GM12878 (cell line): ENCODE results near the gene SERPINF2. TPM values are rescaled to one million over a fixed set of nuclear protein-coding genes. Genes with fewer than 3 reads are reported as not detected.

Experiments used
- CBFB ChIP-seq: IDR thresholded peaks from 2 replicates; pipeline ENCODE4 v1.6.1; 2016; ENCODE audit warnings: antibody characterized with exemption, low read depth
- CEBPB ChIP-seq, 2 experiments: fragments of 150-350 bp in 1 of 2; IDR thresholded peaks; 2 replicates each; pipeline ENCODE4 v1.6.1; 2012 to 2014; ENCODE audit warnings: low read depth in 2 of 2, low read length in 2 of 2, borderline replicate concordance in 1 of 2, inconsistent platforms in 1 of 2
- GABPA ChIP-seq: IDR thresholded peaks from 2 replicates; pipeline ENCODE4 v1.6.1; 2014; ENCODE audit warnings: antibody characterized with exemption, low read depth, mild to moderate bottlenecking, inconsistent platforms
- GATAD2B ChIP-seq: fragments of 450-650 bp; conservative IDR thresholded peaks from 2 replicates; pipeline ENCODE4 v1.6.1; 2017; ENCODE audit warnings: low read depth, mild to moderate bottlenecking, moderate library complexity
- LARP7 ChIP-seq: fragments of 450-650 bp; IDR thresholded peaks from 2 replicates; pipeline ENCODE4 v1.6.1; 2017; ENCODE audit warnings: mild to moderate bottlenecking
- MYC ChIP-seq: IDR thresholded peaks from 2 replicates; pipeline ENCODE4 v1.6.1; 2011; ENCODE audit warnings: mild to moderate bottlenecking, low read length, moderate library complexity, inconsistent platforms; ENCODE audit not compliant: insufficient read depth, insufficient replicate concordance, insufficient read length, severe bottlenecking
- NFYA ChIP-seq: IDR thresholded peaks from 2 replicates; pipeline ENCODE4 v1.6.1; 2011; ENCODE audit warnings: low read depth, mild to moderate bottlenecking, low read length, improper control_type of control experiment, borderline replicate concordance
- RAD21 ChIP-seq: IDR thresholded peaks from 2 replicates; pipeline ENCODE4 v1.6.1; 2011; ENCODE audit warnings: mild to moderate bottlenecking, low read depth, low read length, moderate library complexity; ENCODE audit not compliant: insufficient read depth
- SIN3A ChIP-seq: IDR thresholded peaks from 2 replicates; pipeline ENCODE4 v1.6.1; 2012; ENCODE audit warnings: low read depth, low read length, improper control_type of control experiment
- polyA plus RNA-seq, 11 experiments: library from polyadenylated mRNA; depleted of rRNA in 4 of 11; unstranded in 6 of 11; stranded (reverse) in 5 of 11; fragments of >200 nt; fragmentation: Nextera tagmentation in 4 of 11; fragmentation: Illumina TruSeq in 1 of 11; extraction: Ambion mirVana in 4 of 11; extraction: Trizol in 1 of 11; gene quantifications; 1 replicate in 1 of 11; 2 replicates in 10 of 11; pipeline versions ENCODE4 v1.2.1 to v1.2.3, GENCODE V29; 2011 to 2016; ENCODE audit warnings: inconsistent platforms in 2 of 11, missing spikeins in 2 of 11, low read depth in 1 of 11
- total RNA-seq, 4 experiments: library from RNA; depleted of rRNA in 3 of 4; stranded (reverse); fragments of >200 nt in 3 of 4; fragmentation: Illumina TruSeq in 1 of 4; extraction: Trizol in 1 of 4; gene quantifications; 2 replicates each; pipeline versions ENCODE4 v1.2.1 to v1.2.3, GENCODE V29; 2013 to 2021
- TF ChIP-seq, protein P1 (sequence below): fragments of 450-650 bp; IDR thresholded peaks from 2 replicates; pipeline ENCODE4 v1.6.1; 2017; ENCODE audit warnings: mild to moderate bottlenecking, moderate library complexity
- TF ChIP-seq, protein P2 (sequence below): fragments of 450-650 bp; formaldehyde crosslinking; IDR thresholded peaks from 2 replicates; pipeline ENCODE4 v1.4.0; 2020; ENCODE audit warnings: mild to moderate bottlenecking, moderate library complexity
- TF ChIP-seq, protein P3 (sequence below): fragments of 450-650 bp; formaldehyde crosslinking; IDR thresholded peaks from 2 replicates; pipeline ENCODE4 v1.5.0; 2022; ENCODE audit warnings: mild to moderate bottlenecking, missing genetic modification characterization

SERPINF2 gene
- total and polyA plus RNA-seq, 10 of the 15 experiments (the other 5 are each of a cell fraction or from before 2014, with no cell fraction given): 0.04 to 0.21 (median 0.12) TPM; not detected in 6

DNA sequence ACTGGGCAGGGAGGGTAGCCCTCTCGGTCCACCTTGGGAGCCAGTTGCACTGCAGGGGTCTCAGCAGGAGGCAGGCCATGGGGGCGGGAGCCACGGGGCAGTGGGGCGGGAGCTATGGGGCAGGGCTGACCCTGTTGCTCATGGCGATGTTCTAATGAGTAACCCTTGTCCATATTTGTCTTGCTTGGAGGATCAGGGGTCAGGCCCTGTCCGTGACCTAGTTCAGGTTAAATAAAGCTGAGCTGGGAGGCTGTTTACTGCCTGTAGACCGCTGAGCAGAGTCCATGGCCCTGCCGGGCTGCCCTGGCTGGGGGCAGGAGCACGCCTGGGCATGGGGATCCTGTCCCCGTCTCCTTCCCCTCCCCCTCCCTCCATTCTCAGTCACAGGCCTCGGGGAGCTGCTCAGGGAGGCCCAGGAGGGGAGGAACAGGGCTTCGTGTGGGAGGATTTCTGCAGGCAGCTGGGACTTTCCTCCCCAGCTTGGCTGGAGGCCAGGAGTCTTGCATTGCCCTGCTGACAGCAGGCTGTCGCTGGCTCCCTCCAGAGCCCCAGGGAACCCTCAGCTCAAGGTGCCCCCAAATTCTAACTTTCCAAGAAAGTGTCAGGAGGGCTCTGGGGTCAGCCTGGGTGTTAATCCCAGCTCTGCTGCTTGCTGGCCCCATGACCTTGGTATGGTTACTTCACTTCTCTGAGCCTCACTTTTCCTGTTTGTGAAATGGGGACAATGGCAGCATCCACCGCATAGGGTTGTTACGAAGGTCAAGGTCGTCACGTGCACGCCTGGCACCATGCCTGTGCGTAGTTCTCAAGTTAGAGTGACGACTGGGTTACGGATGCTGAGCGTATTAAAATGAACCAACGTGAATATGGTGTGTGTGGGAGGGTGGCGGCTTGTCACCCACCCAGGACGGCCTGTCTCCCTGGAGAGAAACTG, 6.1 kb upstream of the SERPINF2 start (continued):
- TF ChIP-seq, protein P1, sequence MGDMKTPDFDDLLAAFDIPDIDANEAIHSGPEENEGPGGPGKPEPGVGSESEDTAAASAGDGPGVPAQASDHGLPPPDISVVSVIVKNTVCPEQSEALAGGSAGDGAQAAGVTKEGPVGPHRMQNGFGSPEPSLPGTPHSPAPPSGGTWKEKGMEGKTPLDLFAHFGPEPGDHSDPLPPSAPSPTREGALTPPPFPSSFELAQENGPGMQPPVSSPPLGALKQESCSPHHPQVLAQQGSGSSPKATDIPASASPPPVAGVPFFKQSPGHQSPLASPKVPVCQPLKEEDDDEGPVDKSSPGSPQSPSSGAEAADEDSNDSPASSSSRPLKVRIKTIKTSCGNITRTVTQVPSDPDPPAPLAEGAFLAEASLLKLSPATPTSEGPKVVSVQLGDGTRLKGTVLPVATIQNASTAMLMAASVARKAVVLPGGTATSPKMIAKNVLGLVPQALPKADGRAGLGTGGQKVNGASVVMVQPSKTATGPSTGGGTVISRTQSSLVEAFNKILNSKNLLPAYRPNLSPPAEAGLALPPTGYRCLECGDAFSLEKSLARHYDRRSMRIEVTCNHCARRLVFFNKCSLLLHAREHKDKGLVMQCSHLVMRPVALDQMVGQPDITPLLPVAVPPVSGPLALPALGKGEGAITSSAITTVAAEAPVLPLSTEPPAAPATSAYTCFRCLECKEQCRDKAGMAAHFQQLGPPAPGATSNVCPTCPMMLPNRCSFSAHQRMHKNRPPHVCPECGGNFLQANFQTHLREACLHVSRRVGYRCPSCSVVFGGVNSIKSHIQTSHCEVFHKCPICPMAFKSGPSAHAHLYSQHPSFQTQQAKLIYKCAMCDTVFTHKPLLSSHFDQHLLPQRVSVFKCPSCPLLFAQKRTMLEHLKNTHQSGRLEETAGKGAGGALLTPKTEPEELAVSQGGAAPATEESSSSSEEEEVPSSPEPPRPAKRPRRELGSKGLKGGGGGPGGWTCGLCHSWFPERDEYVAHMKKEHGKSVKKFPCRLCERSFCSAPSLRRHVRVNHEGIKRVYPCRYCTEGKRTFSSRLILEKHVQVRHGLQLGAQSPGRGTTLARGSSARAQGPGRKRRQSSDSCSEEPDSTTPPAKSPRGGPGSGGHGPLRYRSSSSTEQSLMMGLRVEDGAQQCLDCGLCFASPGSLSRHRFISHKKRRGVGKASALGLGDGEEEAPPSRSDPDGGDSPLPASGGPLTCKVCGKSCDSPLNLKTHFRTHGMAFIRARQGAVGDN: peak; percentile 81
- TF ChIP-seq CBFB (no peak), LARP7 (0 out of 2 replicates have a peak, but pooled peaks have one; percentile 50), SIN3A (no peak), GATAD2B (peak; percentile 67), NFYA (no peak), MYC (no peak), CEBPB (IDR thresholded peaks at IDR 0.05; ENCODE audit: borderline replicate concordance in 1 of 2, low read depth in 2 of 2, low read length in 2 of 2) (no peak), GABPA (no peak), RAD21 (0 out of 2 replicates have a peak, but pooled peaks have one; percentile 11)
- TF ChIP-seq, protein P2, sequence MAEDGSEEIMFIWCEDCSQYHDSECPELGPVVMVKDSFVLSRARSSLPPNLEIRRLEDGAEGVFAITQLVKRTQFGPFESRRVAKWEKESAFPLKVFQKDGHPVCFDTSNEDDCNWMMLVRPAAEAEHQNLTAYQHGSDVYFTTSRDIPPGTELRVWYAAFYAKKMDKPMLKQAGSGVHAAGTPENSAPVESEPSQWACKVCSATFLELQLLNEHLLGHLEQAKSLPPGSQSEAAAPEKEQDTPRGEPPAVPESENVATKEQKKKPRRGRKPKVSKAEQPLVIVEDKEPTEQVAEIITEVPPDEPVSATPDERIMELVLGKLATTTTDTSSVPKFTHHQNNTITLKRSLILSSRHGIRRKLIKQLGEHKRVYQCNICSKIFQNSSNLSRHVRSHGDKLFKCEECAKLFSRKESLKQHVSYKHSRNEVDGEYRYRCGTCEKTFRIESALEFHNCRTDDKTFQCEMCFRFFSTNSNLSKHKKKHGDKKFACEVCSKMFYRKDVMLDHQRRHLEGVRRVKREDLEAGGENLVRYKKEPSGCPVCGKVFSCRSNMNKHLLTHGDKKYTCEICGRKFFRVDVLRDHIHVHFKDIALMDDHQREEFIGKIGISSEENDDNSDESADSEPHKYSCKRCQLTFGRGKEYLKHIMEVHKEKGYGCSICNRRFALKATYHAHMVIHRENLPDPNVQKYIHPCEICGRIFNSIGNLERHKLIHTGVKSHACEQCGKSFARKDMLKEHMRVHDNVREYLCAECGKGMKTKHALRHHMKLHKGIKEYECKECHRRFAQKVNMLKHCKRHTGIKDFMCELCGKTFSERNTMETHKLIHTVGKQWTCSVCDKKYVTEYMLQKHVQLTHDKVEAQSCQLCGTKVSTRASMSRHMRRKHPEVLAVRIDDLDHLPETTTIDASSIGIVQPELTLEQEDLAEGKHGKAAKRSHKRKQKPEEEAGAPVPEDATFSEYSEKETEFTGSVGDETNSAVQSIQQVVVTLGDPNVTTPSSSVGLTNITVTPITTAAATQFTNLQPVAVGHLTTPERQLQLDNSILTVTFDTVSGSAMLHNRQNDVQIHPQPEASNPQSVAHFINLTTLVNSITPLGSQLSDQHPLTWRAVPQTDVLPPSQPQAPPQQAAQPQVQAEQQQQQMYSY (CRISPR knock-in tag): no peak
- TF ChIP-seq, protein P3, sequence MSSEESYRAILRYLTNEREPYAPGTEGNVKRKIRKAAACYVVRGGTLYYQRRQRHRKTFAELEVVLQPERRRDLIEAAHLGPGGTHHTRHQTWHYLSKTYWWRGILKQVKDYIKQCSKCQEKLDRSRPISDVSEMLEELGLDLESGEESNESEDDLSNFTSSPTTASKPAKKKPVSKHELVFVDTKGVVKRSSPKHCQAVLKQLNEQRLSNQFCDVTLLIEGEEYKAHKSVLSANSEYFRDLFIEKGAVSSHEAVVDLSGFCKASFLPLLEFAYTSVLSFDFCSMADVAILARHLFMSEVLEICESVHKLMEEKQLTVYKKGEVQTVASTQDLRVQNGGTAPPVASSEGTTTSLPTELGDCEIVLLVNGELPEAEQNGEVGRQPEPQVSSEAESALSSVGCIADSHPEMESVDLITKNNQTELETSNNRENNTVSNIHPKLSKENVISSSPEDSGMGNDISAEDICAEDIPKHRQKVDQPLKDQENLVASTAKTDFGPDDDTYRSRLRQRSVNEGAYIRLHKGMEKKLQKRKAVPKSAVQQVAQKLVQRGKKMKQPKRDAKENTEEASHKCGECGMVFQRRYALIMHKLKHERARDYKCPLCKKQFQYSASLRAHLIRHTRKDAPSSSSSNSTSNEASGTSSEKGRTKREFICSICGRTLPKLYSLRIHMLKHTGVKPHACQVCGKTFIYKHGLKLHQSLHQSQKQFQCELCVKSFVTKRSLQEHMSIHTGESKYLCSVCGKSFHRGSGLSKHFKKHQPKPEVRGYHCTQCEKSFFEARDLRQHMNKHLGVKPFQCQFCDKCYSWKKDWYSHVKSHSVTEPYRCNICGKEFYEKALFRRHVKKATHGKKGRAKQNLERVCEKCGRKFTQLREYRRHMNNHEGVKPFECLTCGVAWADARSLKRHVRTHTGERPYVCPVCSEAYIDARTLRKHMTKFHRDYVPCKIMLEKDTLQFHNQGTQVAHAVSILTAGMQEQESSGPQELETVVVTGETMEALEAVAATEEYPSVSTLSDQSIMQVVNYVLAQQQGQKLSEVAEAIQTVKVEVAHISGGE (CRISPR knock-in tag): no peak
